ENCODE data around the gene HSPA2. TPM values are rescaled to one million over a fixed set of nuclear protein-coding genes. Genes with fewer than 3 reads are reported as not detected.
A peak's percentile ranks its signal among the peaks of the same experiment; 100 is the strongest.

Gene HSPA2
- total RNA-seq, 4 donors from 2014 or later: 138 to 388 (median 225) TPM

- Histone ChIP-seq H3K4me3 (no peak overlapping the region), H3K27ac (peak overlapping the region in 1 of 4 donors; percentile 2), H3K4me1 (peaks cover 12 to 74% (median 19%) of the 10 kb centered on the region in 3 donors), H3K36me3 (no peaks in the 10 kb centered on the region), H3K9me3 (no peaks in the 10 kb centered on the region), H3K27me3 (no peaks in the 10 kb centered on the region)
- 42 to 50% methylated on average over 1 of the region's 1 CpG for WGBS, 2 donors (ENCODE audit: low coverage in 1 of 2)
- TF ChIP-seq POLR2A (IDR thresholded peaks at IDR 0.05) (no peak), CTCF (IDR thresholded peaks at IDR 0.05) (no peak), EP300 (IDR thresholded peaks at IDR 0.05) (no peak), POLR2AphosphoS5 (IDR thresholded peaks at IDR 0.05) (no peak)
- no peak for ATAC-seq
These were observed 32.2 kb upstream of the HSPA2 start for GRCh38 chr14:64508215-64508776.

GRCh38 chr14:64509036-64509435, 31.5 kb upstream of the HSPA2 start:
- WGBS, 2 donors (ENCODE audit: low coverage in 1 of 2): 91% methylated on average over 6 of the region's 8 CpGs; no CpG with 5 or more reads in 1 of the 2 donors
- Histone ChIP-seq H3K36me3 (no peaks in the 10 kb centered on the region), H3K27ac (no peak overlapping the region), H3K27me3 (no peaks in the 10 kb centered on the region), H3K9me3 (no peaks in the 10 kb centered on the region), H3K4me3 (no peak overlapping the region), H3K4me1 (peaks cover 12 to 80% (median 19%) of the 10 kb centered on the region in 3 donors)
- TF ChIP-seq POLR2AphosphoS5 (IDR thresholded peaks at IDR 0.05) (no peak), POLR2A (IDR thresholded peaks at IDR 0.05) (no peak), CTCF (IDR thresholded peaks at IDR 0.05) (no peak), EP300 (IDR thresholded peaks at IDR 0.05) (no peak)
- no peak for ATAC-seq

GRCh38 chr14:64510825-64511671, 29.5 kb upstream of the HSPA2 start:
- H3K4me3 ChIP-seq: no peak overlapping the region
- no peaks in the 10 kb centered on the region for H3K9me3 ChIP-seq
- H3K36me3 ChIP-seq: no peaks in the 10 kb centered on the region
- H3K4me1 ChIP-seq: peaks cover 12 to 95% (median 19%) of the 10 kb centered on the region in 3 donors
- peak; percentile 69 for ATAC-seq
- TF ChIP-seq EP300 (IDR thresholded peaks at IDR 0.05): no peak
- no peak for TF ChIP-seq POLR2A (IDR thresholded peaks at IDR 0.05)
- peak; percentile 33 for TF ChIP-seq POLR2AphosphoS5 (IDR thresholded peaks at IDR 0.05)
- TF ChIP-seq CTCF (IDR thresholded peaks at IDR 0.05): peak; percentile 83 to 92 (median 88)
- H3K27me3 ChIP-seq: no peaks in the 10 kb centered on the region
- peak overlapping the region; percentile 7 to 41 (median 24) for H3K27ac ChIP-seq
- WGBS, 2 donors (ENCODE audit: low coverage in 1 of 2): 0 to 16% methylated on average over 3 to 4 of the region's 4 CpGs

GRCh38 chr14:64513271-64513670, 27.3 kb upstream of the HSPA2 start:
- no peak overlapping the region for H3K4me3 ChIP-seq
- ATAC-seq: no peak
- peaks cover 12 to 78% (median 13%) of the 10 kb centered on the region in 3 donors for H3K4me1 ChIP-seq
- WGBS, 2 donors (ENCODE audit: low coverage in 1 of 2): 87 to 100% methylated on average over 2 of the region's 2 CpGs
- H3K36me3 ChIP-seq: no peaks in the 10 kb centered on the region
- no peaks in the 10 kb centered on the region for H3K9me3 ChIP-seq
- no peak overlapping the region for H3K27ac ChIP-seq
- no peak for TF ChIP-seq POLR2AphosphoS5 (IDR thresholded peaks at IDR 0.05)
- TF ChIP-seq CTCF (IDR thresholded peaks at IDR 0.05): no peak
- no peak for TF ChIP-seq EP300 (IDR thresholded peaks at IDR 0.05)
- TF ChIP-seq POLR2A (IDR thresholded peaks at IDR 0.05): no peak
- no peaks in the 10 kb centered on the region for H3K27me3 ChIP-seq

Measured in gastroesophageal sphincter (tissue), 4 donors.